Left lobe of liver (tissue), 2 donors: ENCODE results near the gene UPP2. TPM values are rescaled to one million over a fixed set of nuclear protein-coding genes. Genes with fewer than 3 reads are reported as not detected.

Experiments used
- ATAC-seq: fragments of 200-7000 bp; cut with Tn5 transposase; one replicate; pipeline ENCODE4 v1.9.1; 2020; ENCODE audit warnings: mild to moderate bottlenecking, moderate library complexity
- DNase-seq: peaks from one replicate; pipeline ENCODE4 v3.0.0-alpha.2; 2020; ENCODE audit warnings: low spot score
- total RNA-seq: library from RNA; stranded (reverse); gene quantifications from one replicate; pipeline ENCODE4 v1.2.1, GENCODE V29; 2021
- donor health status: DM: no; HTN: no; CAD: no; lungs with moderate emphysema.
- donor health status: DM: no; HTN: yes; CAD: no.

UPP2 gene
- total RNA-seq, 1 donor from 2014 or later = 0.91 TPM

- no peak for DNase-seq
These were observed 33.4 kb downstream of the UPP2 start for GRCh38 chr2:158135096-158135495.

GRCh38 chr2:158138255-158138654 is 36.6 kb downstream of the UPP2 start:
- DNase-seq = no peak
- ATAC-seq = no peak

More at GRCh38 chr2:158135096-158135495, 33.4 kb downstream of the UPP2 start:
- ATAC-seq = no peak

GRCh38 chr2:158140201-158140600 is 38.5 kb downstream of the UPP2 start:
- ATAC-seq (no peak), DNase-seq (no peak)

GRCh38 chr2:158142165-158142564 is 40.5 kb downstream of the UPP2 start:
- no peak for ATAC-seq
- DNase-seq = no peak

- no peak for DNase-seq
- no peak for ATAC-seq
These were observed 41.1 kb downstream of the UPP2 start for GRCh38 chr2:158142568-158143332.

- ATAC-seq = no peak
- DNase-seq = no peak
These were observed 42.2 kb downstream of the UPP2 start for GRCh38 chr2:158143703-158144360.

- ATAC-seq (no peak), DNase-seq (no peak)
These were observed 43.4 kb downstream of the UPP2 start for GRCh38 chr2:158144914-158145625.

GRCh38 chr2:158153270-158154015 is 51.8 kb downstream of the UPP2 start:
- DNase-seq (no peak), ATAC-seq (no peak)

GRCh38 chr2:158154596-158154995 is 52.9 kb downstream of the UPP2 start:
- ATAC-seq = no peak
- no peak for DNase-seq

GRCh38 chr2:158172719-158173118 is 71.0 kb downstream of the UPP2 start:
- DNase-seq (no peak), ATAC-seq (no peak)

GRCh38 chr2:158174495-158174894 is 72.8 kb downstream of the UPP2 start:
- DNase-seq (no peak), ATAC-seq (no peak)

- ATAC-seq (no peak), DNase-seq (no peak)
These were observed 73.3 kb downstream of the UPP2 start for GRCh38 chr2:158174956-158175355.

- ATAC-seq (no peak), DNase-seq (no peak)
These were observed 77.0 kb downstream of the UPP2 start for GRCh38 chr2:158178646-158179045.

- no peak for DNase-seq
- ATAC-seq = peak; percentile 81
These were observed 78.0 kb downstream of the UPP2 start for GRCh38 chr2:158179660-158180059.

- no peak for ATAC-seq
- no peak for DNase-seq
These were observed 79.5 kb downstream of the UPP2 start for GRCh38 chr2:158181171-158181570.

GRCh38 chr2:158182676-158183295 is 81.1 kb downstream of the UPP2 start:
- DNase-seq = no peak

GRCh38 chr2:158184001-158184400 is 82.3 kb downstream of the UPP2 start:
- ATAC-seq (no peak), DNase-seq (no peak)

More at GRCh38 chr2:158182676-158183295, 81.1 kb downstream of the UPP2 start:
- no peak for ATAC-seq

GRCh38 chr2:158184556-158185343 is 83.1 kb downstream of the UPP2 start:
- peak; percentile 32 for ATAC-seq
- no peak for DNase-seq
